NCI-H146 treated with DMSO at 0.1 percent for 48 hours (cell line): ENCODE results near the gene CLDN34.

Experiments
- DNase-seq: peaks from one replicate; lab custom pipeline; 2025; ENCODE audit not compliant: unreplicated experiment; lab: John Stamatoyannopoulos, UW

Gene CLDN34

DNA sequence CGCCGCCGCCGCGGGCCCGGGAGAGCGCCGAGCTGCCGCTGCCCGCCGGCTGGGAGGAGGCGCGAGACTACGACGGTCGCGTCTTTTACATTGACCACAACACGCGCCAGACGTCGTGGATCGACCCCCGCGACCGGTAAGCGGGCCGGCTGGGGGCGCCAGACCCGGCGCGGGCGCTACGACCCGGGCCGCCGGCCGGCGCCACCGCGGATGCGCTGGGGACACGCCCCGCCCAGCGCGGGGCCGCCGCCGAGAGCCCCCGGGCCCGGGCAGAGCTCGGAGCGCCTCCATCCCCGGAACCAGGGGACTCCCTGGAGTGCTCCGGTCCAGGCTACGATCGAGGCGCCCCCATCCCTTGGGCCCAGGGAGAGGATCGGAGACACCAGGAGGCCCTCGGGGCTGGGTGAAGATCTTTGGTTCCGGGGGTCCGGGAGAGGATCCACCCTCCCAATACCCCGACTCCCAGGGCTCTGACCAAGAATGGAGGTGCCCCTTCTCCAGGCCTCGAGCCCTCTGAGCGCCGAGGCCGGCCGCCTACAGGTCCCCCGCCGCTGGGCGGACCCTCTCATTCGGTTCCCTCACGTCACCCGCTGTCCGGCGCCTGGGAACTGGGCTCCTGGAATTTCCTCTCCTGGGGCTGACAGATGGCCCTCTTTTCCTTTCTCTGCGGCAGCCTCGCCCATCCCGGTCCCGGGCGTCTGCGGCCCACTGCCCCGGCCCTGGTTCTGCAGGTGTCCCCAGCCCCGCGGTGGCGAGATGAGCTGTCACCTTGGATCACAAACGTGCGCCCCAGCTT is 48.8 kb downstream of the CLDN34 start:
- DNase-seq: no peak

DNA sequence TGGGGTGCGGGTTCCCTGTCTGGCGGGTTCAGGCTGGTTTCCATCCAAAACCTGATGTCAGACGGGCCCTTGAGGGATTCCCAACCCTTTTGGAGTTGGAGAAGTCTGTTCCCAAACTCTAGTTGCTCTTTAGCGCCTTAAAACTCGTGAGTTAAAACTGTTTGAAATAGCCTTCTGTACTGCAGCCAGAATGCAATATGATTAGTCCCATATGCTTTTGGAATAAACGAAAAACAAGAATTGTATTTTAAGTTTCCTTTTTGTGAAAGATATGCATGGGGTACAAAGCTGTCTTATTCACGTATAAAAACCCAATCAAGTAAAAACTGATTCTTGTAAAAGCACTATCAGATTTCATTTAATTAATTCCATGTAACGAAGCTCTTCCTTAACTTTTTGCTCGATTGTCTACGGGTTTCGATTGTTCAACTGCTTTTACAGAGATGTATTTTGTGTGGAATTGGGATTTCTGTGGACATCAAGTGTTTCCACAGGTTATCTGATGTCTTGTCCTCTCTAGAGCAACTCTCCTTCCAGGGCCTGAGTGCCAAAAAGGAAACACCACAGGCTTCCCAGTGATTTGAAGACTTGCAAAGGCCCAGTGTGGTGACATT is 49.5 kb downstream of the CLDN34 start:
- DNase-seq: no peak

DNA sequence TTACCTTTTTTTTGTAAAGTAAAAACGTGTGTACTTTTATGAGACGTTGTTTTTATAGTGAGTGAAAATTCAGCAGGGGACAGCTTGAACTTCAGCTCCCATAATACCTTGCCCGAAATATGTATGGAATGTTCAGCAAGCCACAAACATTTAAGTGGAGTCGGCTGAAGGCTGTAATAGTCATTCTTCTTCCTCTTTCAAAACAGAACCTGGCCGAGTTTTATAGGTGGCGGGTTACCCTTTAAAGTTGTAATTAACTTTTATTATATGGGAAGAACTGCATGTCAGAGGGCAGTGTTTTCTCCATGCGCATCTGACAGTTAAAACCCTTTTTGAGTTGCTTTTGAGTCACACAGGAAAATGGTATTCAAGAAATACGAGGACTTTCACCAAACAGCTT is 50.7 kb downstream of the CLDN34 start:
- DNase-seq: no peak
